ENCODE measurements around the gene USP9X.

- TF ChIP-seq CTCF (IDR thresholded peaks at IDR 0.05) (no peak), POLR2A (IDR thresholded peaks at IDR 0.05) (no peak)
Measured at GRCh38 chrX:41035582-41035981, 49.7 kb upstream of the USP9X start.

All from breast epithelium (tissue), 3 donors.